HG03521 (cell line): ENCODE measurements around the gene PDGFD.

ENCODE experiments used
- ATAC-seq: cut with Tn5 transposase; IDR thresholded peaks from one replicate; pipeline ENCODE4 v1.9.1; 2021; ENCODE audit warnings: mild to moderate bottlenecking, moderate library complexity; ENCODE audit not compliant: unreplicated experiment

PDGFD gene

GRCh38 chr11:103927535-103927934, 236.4 kb downstream of the PDGFD start:
- no peak for ATAC-seq

GRCh38 chr11:103926990-103927389, 237.0 kb downstream of the PDGFD start:
- no peak for ATAC-seq

DNA sequence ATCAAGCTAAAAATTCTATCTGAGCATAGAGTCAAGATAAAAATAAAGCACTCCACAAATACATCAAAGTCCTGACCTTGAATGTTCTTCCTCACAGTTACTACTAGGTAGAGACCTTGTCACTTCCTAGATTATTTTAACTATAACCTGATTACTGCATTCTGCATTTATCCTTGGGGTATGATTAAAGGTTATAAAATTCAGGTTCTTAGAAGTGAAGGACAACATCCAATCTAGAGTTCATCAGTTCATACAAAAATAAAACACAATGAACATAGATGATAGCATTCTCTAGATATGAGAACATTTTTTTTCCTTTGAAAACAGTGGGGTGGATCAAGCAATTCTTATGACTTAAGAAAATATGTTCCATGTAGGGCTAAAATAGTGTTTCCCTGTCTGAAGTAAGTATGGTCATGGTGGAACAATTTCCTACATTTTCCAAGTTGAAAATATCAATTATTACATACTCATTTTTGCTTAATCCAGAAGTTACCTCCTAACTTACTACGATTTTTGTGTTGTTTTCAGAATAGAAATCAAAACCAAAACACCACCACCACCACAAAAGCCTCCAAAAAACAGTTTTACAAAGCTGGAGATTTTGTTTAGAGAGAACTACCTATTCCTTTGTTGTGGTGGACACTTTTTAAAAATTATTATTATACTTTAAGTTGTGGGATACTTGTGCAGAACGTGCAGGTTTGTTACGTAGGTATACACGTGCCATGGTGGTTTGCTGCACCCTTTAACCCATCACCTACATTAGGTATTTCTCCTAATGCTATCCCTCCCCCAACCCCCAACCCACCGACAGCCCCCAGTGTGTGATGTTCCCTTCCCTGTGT, 239.6 kb downstream of the PDGFD start:
- no peak for ATAC-seq

GRCh38 chr11:103923451-103923931, 240.5 kb downstream of the PDGFD start:
- ATAC-seq = no peak

- ATAC-seq = no peak
These were observed 243.0 kb downstream of the PDGFD start for GRCh38 chr11:103920933-103921332.

DNA sequence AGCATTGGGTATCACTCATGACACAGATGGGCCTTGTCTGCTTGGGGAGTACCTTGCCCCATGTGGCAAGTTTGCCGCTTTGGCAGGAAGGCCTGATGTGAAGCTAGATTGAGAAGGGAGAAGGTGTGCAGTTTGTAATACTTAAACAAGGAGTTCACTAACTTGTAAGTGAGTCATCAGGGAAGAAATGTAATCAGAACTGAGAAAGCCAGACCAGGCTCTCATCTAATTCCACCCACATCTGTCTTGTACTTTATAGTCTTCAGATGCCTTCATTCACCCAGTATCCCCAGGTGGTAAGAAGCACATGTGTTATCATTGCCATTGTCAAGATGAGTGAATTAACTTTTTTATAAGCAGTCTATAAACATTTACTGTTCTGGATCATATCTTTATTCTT, 243.5 kb downstream of the PDGFD start:
- no peak for ATAC-seq

DNA sequence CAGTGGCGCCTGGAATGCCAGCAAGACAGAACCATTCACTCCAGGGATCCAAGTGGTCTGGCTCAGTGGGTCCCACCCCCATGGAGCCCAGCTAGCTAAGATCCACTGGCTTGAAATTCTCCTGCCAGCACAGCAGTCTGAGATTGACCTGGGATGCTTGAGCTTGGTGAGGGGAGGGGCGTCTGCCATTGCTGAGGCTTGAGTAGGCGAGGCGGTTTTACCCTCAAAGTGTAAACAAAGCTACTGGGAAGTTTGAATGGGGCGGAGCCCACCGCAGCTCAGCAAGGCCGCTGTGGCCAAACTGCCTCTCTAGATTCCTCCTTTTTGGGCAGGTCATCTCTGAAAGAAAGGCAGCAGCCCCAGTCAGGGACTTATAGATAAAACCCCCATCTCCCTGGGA, 253.2 kb downstream of the PDGFD start:
- no peak for ATAC-seq

DNA sequence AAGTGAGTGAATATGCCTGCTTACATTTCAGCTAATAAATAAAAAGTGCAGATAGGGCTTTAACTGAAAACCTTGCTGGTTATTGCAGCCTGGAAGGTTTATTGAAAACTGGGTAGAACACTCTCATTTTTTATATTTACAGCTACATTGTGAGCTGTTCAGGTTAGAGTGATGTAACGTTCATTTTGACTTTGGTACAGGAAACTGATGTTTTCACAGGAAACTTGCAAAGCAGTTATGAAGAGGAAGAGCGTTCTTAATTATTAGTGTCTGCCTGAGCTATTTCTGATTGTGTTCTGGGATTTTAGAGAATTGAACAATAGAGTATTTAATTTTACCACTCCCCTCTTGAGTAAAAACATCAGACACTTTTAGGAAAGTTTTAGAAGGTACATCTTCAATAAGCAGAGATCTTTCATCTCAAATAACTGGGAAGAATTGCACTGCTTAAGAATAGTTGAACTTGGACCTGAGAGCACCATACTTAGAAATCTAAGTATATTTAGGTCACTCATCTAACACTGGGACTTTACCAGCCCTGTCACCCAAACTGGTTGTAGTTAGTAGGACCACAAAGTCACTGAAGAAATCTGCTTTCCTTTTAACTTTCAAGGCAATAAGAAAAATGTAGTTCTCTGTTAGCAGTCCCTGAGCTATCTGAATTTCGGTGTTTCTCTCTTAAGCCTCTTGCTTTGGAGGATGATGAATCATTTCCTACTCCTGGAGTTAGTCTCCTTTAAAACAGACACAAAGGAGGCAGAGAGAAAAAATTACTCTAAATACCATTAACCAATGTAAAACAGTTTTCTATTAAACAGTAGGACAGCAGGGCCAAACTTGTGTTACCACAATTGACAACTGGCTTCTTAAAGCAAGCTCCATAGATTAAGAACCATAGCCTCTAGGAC, 256.1 kb downstream of the PDGFD start:
- ATAC-seq = no peak

GRCh38 chr11:103907136-103907535, 256.8 kb downstream of the PDGFD start:
- ATAC-seq = no peak

DNA sequence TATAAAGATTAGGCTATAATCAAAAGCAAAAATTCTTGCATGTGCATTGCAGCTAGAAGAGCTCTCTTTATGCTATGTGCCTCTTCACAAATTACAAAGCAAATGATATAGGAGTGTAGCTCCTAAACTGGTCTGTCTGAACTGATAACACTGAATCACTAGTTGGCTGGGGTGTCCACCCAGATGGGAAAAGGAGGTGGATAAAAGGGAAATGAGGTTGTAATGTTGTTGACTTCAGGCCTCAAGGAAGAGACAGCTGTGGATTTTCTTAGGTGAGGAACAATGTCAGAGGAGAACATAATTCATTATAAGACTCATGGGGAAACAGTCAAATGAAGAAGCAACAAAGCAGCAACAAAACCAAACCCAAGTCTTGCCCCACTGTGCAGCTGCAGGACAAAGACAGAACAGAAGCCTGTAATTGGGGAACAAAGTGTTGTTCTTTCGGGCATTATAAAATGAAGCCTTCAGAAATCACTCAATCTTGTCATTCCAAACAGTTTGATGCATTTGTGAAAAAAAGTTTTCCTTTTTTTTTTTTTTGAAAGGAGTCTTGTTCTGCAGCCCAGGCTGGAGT, 257.6 kb downstream of the PDGFD start:
- no peak for ATAC-seq

GRCh38 chr11:103904324-103904667, 259.7 kb downstream of the PDGFD start:
- ATAC-seq = peak; percentile 82

GRCh38 chr11:103903621-103904323, 260.2 kb downstream of the PDGFD start:
- peak; percentile 88 for ATAC-seq

- no peak for ATAC-seq
These were observed 261.0 kb downstream of the PDGFD start for GRCh38 chr11:103902994-103903393.

- no peak for ATAC-seq
These were observed 262.3 kb downstream of the PDGFD start for GRCh38 chr11:103901656-103902055.

DNA sequence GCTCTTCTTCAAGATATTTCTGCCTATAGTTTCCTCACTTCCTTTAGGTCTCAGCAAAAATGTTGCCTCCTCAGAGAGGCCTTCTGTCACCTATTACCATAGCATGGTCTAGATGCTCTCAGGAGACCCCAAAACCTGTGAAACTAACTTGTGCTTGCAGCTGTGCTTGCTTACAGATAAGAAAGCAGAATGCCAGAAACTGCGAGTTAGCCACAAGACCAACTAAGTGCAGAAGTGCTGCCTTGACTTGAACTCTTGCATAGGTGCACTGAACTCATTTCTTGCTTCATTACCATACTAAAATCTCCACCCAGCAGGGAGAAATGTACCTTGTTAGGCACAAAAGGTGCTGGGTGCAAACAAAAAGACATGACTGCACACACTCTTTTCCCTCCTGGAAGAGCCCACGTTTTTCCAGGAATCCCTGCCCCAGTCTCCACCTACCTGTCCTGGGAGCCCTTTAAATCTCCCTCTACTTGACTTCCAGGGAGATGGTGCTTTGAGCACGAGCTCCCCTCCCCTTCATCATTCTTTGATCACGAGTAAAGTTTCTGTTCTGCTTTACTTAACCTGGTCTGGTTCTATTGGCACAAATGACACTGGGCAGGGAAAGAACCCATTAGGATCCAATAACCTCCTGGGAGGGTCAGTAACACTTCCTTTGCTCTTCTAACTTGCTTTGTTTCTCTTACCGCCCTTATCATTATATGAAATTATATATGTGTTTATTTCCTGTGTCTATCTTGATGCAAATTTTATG, 265.2 kb downstream of the PDGFD start:
- ATAC-seq = peak; percentile 73

GRCh38 chr11:103898065-103898464, 265.9 kb downstream of the PDGFD start:
- ATAC-seq = peak; percentile 47

- ATAC-seq = no peak
These were observed 266.6 kb downstream of the PDGFD start for GRCh38 chr11:103897160-103897936.

GRCh38 chr11:103895106-103895505, 268.8 kb downstream of the PDGFD start:
- ATAC-seq = no peak

- ATAC-seq = no peak
These were observed 269.3 kb downstream of the PDGFD start for GRCh38 chr11:103894673-103895072.
